GM19324 (cell line): ENCODE data around the gene PCSK2.

Experiments used
- ATAC-seq: cut with Tn5 transposase; IDR thresholded peaks from one replicate; pipeline ENCODE4 v1.9.1; 2021; ENCODE audit warnings: mild to moderate bottlenecking, moderate library complexity; ENCODE audit not compliant: unreplicated experiment, low FRiP score

Gene PCSK2

GRCh38 chr20:17236766-17237165 is 9.9 kb downstream of the PCSK2 start:
- ATAC-seq: no peak

- no peak for ATAC-seq
Observed at GRCh38 chr20:17248224-17248623, 21.4 kb downstream of the PCSK2 start.

GRCh38 chr20:17262786-17263185 is 35.9 kb downstream of the PCSK2 start:
- no peak for ATAC-seq

- ATAC-seq: no peak
Observed at GRCh38 chr20:17273717-17274116, 46.9 kb downstream of the PCSK2 start.

GRCh38 chr20:17276101-17276500 is 49.3 kb downstream of the PCSK2 start:
- no peak for ATAC-seq

- no peak for ATAC-seq
Observed at GRCh38 chr20:17281478-17281877, 54.6 kb downstream of the PCSK2 start.

- ATAC-seq: no peak
Observed at GRCh38 chr20:17282501-17282900, 55.7 kb downstream of the PCSK2 start.

GRCh38 chr20:17287503-17287902 is 60.7 kb downstream of the PCSK2 start:
- no peak for ATAC-seq

GRCh38 chr20:17287998-17288397 is 61.2 kb downstream of the PCSK2 start:
- ATAC-seq: no peak

GRCh38 chr20:17295151-17295726 is 68.4 kb downstream of the PCSK2 start:
- ATAC-seq: no peak

GRCh38 chr20:17295991-17296390 is 69.2 kb downstream of the PCSK2 start:
- no peak for ATAC-seq

- no peak for ATAC-seq
Observed at GRCh38 chr20:17298171-17298570, 71.3 kb downstream of the PCSK2 start.

GRCh38 chr20:17298751-17299150 is 71.9 kb downstream of the PCSK2 start:
- no peak for ATAC-seq

- no peak for ATAC-seq
Observed at GRCh38 chr20:17300113-17300512, 73.3 kb downstream of the PCSK2 start.

- ATAC-seq: no peak
Observed at GRCh38 chr20:17304774-17305173, 77.9 kb downstream of the PCSK2 start.

- no peak for ATAC-seq
Observed at GRCh38 chr20:17306427-17306826, 79.6 kb downstream of the PCSK2 start.

- ATAC-seq: no peak
Observed at GRCh38 chr20:17314264-17314663, 87.4 kb downstream of the PCSK2 start.

GRCh38 chr20:17315407-17316231 is 88.8 kb downstream of the PCSK2 start:
- no peak for ATAC-seq

GRCh38 chr20:17316316-17317038 is 89.6 kb downstream of the PCSK2 start:
- no peak for ATAC-seq

- ATAC-seq: no peak
Observed at GRCh38 chr20:17317341-17317740, 90.5 kb downstream of the PCSK2 start.

GRCh38 chr20:17320456-17320855 is 93.6 kb downstream of the PCSK2 start:
- ATAC-seq: no peak

GRCh38 chr20:17326096-17326495 is 99.3 kb downstream of the PCSK2 start:
- no peak for ATAC-seq
